BJ (cell line): Measurements from ENCODE around the gene CPNE1. TPM values are rescaled to one million over a fixed set of nuclear protein-coding genes. Genes with fewer than 3 reads are reported as not detected.

ENCODE experiments used
- CTCF ChIA-PET: fragments of 350-600 bp; formaldehyde crosslinking; extraction: SDS; loops from one replicate; lab custom pipeline; 2021; ENCODE audit warnings: antibody characterized with exemption, inconsistent platforms; lab: Yijun Ruan, JAX
- POLR2A ChIA-PET: fragments of 300-600 bp; sonication (Branson Sonifier 250); formaldehyde crosslinking; extraction: SDS; loops from one replicate; lab custom pipeline; 2021; ENCODE audit warnings: antibody characterized with exemption; lab: Charles Lee
- DNase-seq: peaks from one replicate; pipeline ENCODE4 v3.0.0-alpha.2; 2011; ENCODE audit warnings: low read depth
- H3K27me3 ChIP-seq: 2 replicates; pipeline ENCODE4 v1.6.0; 2011; ENCODE audit warnings: low read length; ENCODE audit not compliant: control insufficient read depth, insufficient read depth
- H3K36me3 ChIP-seq: 2 replicates; pipeline ENCODE4 v1.5.1; 2011; ENCODE audit warnings: low read length; ENCODE audit not compliant: control insufficient read depth, insufficient read depth
- H3K4me3 ChIP-seq: 2 replicates; pipeline ENCODE4 v1.5.1; 2011; ENCODE audit warnings: low read depth, mild to moderate bottlenecking, control low read depth, low read length
- polyA plus RNA-seq: library from polyadenylated mRNA; depleted of rRNA; stranded (reverse); fragments of >200 nt; gene quantifications from 2 replicates; pipeline ENCODE4 v1.2.3, GENCODE V29; 2011
- TF ChIP-seq, protein P1 (sequence below): IDR thresholded peaks from 2 replicates; pipeline ENCODE4 v1.5.1; 2011; ENCODE audit warnings: low read depth, mild to moderate bottlenecking, control low read depth, inconsistent platforms, low read length, moderate library complexity; ENCODE audit not compliant: insufficient read depth

The CPNE1 gene
- polyA plus RNA-seq, 1 experiment = 217 TPM

DNA sequence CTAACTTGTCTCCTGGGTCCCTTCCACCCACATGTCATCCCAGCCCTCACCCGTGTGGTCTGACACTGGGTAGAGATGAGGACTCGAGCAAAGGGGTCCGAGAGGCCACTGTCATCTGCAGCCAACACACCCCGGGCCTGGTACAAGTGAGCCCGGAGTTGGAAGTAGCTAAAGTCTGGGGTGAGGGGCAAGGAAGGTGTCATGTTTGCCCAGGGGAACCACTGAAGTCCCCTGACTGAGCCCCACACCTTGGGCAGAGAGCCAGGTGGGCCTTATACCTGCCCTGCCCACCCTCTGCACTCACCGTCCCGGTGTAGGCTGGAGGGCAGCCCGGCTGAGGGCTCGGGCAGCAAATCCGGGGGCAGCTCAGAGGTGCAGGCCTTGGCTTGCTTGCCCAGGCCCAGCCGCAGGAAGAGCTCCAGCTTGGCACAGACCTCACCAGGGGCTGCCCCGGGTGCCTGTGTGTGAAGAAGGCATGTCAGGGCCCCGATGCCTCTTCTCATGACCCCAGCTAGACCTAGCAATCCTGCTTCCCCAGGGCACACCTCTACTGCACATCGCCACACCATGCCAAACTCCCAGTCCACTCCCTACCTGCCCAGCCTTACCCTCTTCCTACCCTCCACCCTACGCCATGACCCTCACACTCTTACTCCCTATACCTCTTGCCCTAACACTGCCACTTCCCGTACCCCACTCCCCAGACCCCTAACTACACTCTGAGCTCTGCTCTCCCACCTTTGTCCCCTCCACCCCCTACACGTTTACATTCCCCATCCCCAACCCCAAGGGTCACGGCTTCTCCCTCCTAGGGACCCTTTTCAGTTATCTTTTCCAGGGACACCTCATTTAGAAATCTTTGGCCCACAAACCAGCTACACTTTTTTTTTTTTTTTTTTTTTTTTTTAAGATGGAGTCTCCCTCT lies 80.8 kb downstream of the CPNE1 start:
- TF ChIP-seq, protein P1, sequence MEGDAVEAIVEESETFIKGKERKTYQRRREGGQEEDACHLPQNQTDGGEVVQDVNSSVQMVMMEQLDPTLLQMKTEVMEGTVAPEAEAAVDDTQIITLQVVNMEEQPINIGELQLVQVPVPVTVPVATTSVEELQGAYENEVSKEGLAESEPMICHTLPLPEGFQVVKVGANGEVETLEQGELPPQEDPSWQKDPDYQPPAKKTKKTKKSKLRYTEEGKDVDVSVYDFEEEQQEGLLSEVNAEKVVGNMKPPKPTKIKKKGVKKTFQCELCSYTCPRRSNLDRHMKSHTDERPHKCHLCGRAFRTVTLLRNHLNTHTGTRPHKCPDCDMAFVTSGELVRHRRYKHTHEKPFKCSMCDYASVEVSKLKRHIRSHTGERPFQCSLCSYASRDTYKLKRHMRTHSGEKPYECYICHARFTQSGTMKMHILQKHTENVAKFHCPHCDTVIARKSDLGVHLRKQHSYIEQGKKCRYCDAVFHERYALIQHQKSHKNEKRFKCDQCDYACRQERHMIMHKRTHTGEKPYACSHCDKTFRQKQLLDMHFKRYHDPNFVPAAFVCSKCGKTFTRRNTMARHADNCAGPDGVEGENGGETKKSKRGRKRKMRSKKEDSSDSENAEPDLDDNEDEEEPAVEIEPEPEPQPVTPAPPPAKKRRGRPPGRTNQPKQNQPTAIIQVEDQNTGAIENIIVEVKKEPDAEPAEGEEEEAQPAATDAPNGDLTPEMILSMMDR = no peak
- Histone ChIP-seq H3K27me3 (no peaks in the 10 kb centered on the region), H3K36me3 (no peaks in the 10 kb centered on the region), H3K4me3 (no peak overlapping the region)
- no peak for DNase-seq
- ChIA-PET CTCF (interaction anchor here (0.6 kb wide), 1 partner anchor 129 kb away, joined by 3 read pairs; no protein-coding TSS in a partner anchor), POLR2A (interaction anchor here (0.6 kb wide), 1 partner anchor 306 kb away, joined by 5 read pairs; no protein-coding TSS in a partner anchor)

DNA sequence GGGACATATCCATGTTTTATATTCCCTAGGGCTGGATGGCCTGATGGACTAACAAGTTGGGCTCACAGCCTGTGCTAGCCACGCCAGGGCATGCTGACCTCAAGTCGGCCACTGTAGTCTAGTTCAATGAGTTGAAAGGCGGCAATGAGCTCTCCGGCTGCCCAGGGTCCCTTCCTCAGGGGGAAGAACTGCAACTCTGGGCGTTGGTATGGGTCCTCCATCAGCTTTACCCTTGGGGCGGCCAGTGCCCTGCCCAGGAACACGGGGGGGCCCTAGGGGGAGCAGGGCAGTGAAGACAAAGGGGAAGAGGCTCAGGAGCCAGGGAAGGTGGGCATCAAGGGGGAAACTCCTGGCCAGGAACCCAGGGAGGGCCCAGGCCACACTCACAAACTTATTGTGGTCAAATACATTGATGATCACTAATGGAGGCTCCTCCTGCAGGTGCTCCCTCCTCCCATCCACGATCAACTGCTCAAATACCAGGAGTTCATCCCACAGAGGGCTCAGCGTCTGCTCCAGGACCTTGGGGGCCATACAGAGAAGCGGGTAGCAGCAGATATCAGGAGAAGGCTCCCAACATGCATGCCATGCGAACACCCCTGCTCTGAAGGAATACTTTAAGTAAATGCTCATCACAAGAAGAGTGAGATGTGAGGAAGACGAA lies 81.8 kb downstream of the CPNE1 start:
- H3K27me3 ChIP-seq = no peaks in the 10 kb centered on the region
- no peaks in the 10 kb centered on the region for H3K36me3 ChIP-seq
- no peak overlapping the region for H3K4me3 ChIP-seq
- POLR2A ChIA-PET = no interaction called here
- TF ChIP-seq, protein P1 = no peak
- CTCF ChIA-PET = interaction anchor here (0.6 kb wide), 1 partner anchor 1772 kb away, joined by 3 read pairs; no protein-coding TSS in a partner anchor
- no peak for DNase-seq

DNA sequence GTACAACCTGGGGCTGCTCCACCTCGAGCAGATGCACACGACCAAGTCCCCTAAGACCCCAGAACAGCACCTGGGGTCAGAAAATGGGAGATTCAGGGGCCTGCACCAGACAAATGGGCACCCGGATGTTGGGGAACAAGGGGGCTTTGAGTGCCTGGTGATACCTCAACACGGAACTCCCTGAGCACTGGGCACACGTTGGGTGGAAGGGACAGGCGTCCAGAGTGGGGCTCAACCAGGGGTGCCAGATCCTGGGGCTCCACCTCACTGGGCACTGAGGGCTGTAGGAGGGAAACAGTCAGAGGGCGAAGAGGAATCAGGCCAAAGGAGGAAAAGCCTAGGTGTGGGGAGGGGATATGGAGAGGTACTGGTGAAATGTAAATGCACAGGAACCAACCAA lies 82.6 kb downstream of the CPNE1 start:
- no peak overlapping the region for H3K4me3 ChIP-seq
- H3K27me3 ChIP-seq = no peaks in the 10 kb centered on the region
- ChIA-PET CTCF (interaction anchor here (0.6 to 1.1 kb wide), 2 partner anchors 38 to 1772 kb away, joined by 3 read pairs; no protein-coding TSS in a partner anchor), POLR2A (no interaction called here)
- no peak for DNase-seq
- TF ChIP-seq, protein P1 = no peak
- no peaks in the 10 kb centered on the region for H3K36me3 ChIP-seq

DNA sequence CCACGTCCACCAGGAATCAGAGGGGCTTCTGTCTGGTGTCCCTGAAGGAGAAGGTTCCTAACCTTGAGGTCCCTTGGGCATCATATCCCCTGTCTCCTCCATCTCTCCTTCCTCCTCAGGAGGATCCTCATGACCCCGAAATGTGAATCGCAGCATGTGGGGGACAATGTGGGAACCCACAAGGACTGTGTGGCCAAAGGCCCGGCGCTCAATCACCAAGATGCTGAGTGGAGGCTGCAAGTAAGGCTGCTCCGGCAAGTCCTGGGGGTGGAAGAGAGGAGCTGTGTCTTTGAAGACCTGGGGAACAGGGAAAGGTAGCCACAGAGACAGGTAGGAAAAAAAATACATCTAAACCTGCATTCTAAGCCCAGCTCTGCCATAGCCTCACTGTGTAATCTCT lies 85.5 kb downstream of the CPNE1 start:
- TF ChIP-seq, protein P1 = no peak
- H3K27me3 ChIP-seq = 0 out of 2 replicates have a peak, but pooled peaks cover 1% of the 10 kb centered on the region
- ChIA-PET POLR2A (no interaction called here), CTCF (no interaction called here)
- H3K36me3 ChIP-seq = no peaks in the 10 kb centered on the region
- DNase-seq = no peak
- H3K4me3 ChIP-seq = no peak overlapping the region

DNA sequence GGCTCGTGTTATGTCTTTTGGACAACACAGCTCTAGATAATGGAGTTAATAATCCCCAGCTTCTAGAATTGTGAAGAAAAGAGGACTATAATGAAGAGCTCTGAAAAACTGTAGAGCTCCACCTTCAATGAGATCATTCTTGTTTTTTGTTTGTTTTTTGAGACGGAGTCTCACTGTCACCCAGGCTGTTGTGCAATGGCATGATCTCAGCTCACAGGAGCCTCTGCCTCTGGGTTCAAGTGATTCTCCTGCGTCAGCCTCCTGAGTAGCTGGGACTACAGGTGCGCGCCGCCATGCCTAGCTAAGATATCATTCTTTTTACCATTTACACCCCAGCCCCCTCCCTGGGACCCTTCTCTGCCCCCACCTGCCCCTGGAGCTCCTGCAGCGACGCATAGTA lies 86.2 kb downstream of the CPNE1 start:
- H3K4me3 ChIP-seq = no peak overlapping the region
- CTCF ChIA-PET = interaction anchor here (0.6 to 0.9 kb wide), 2 partner anchors 9 to 258 kb away, joined by 3 read pairs; no protein-coding TSS in a partner anchor
- DNase-seq = no peak
- H3K36me3 ChIP-seq = no peaks in the 10 kb centered on the region
- TF ChIP-seq, protein P1 = no peak
- POLR2A ChIA-PET = no interaction called here
- H3K27me3 ChIP-seq = 0 out of 2 replicates have a peak, but pooled peaks cover 1% of the 10 kb centered on the region
